ENCODE measurements around the gene TRAF4. TPM values are rescaled to one million over a fixed set of nuclear protein-coding genes. Genes with fewer than 3 reads are reported as not detected.

Gene TRAF4
- polyA plus RNA-seq, 1 donor from 2014 or later = 139 TPM

- peak overlapping the region; percentile 39 for H3K4me3 ChIP-seq (ENCODE audit: low read length)
- peaks cover 4% of the 10 kb centered on the region for H3F3A ChIP-seq (ENCODE audit: insufficient read depth, low read length, poor library complexity, severe bottlenecking)
- H2AFZ ChIP-seq (ENCODE audit: low read depth, low read length) = no peak overlapping the region
- no peaks in the 10 kb centered on the region for H3K9me3 ChIP-seq (ENCODE audit: low read length)
- H3K79me2 ChIP-seq (replicated peaks; ENCODE audit: insufficient read depth, low read length) = peaks cover 28% of the 10 kb centered on the region
- no peaks in the 10 kb centered on the region for H3K27me3 ChIP-seq (ENCODE audit: insufficient read depth, low read depth, low read length)
- no peaks in the 10 kb centered on the region for H3K9me2 ChIP-seq (ENCODE audit: insufficient read depth, low read length)
- H4K20me1 ChIP-seq (ENCODE audit: insufficient read depth) = peaks cover 28% of the 10 kb centered on the region
- peaks cover 22% of the 10 kb centered on the region for H3K36me3 ChIP-seq (ENCODE audit: insufficient read depth, low read length)
- peak overlapping the region; percentile 56 for H3K9ac ChIP-seq (ENCODE audit: low read length)
- TF ChIP-seq REST (IDR thresholded peaks at IDR 0.05; ENCODE audit: borderline replicate concordance) = no peak
- TF ChIP-seq EP300 (conservative IDR thresholded peaks at IDR 0.05; ENCODE audit: poor library complexity, severe bottlenecking) = peak; percentile 26
- peak; percentile 75 for TF ChIP-seq POLR2AphosphoS5 (IDR thresholded peaks at IDR 0.05)
- peak; percentile 75 for TF ChIP-seq RAD21 (conservative IDR thresholded peaks at IDR 0.05)
- no peak for TF ChIP-seq TAF1 (IDR thresholded peaks at IDR 0.05; ENCODE audit: low read depth)
- peak; percentile 100 for TF ChIP-seq CTCF (IDR thresholded peaks at IDR 0.05; ENCODE audit: poor library complexity, severe bottlenecking)
- TF ChIP-seq SMC3 (conservative IDR thresholded peaks at IDR 0.05; ENCODE audit: poor library complexity) = peak; percentile 89
- peak; percentile 18 for TF ChIP-seq MXI1 (conservative IDR thresholded peaks at IDR 0.05; ENCODE audit: poor library complexity, severe bottlenecking)
- peak overlapping the region; percentile 59 for H3K27ac ChIP-seq (ENCODE audit: low read length)
- no peak overlapping the region for H3K4me2 ChIP-seq (ENCODE audit: low read length)
These were observed 6.6 kb downstream of the TRAF4 start for GRCh38 chr17:28750178-28751047.

- no peak overlapping the region for H3K9ac ChIP-seq (ENCODE audit: low read length)
- H3K27ac ChIP-seq (ENCODE audit: low read length) = no peak overlapping the region
- H3K27me3 ChIP-seq (ENCODE audit: insufficient read depth, low read depth, low read length) = no peaks in the 10 kb centered on the region
- no peak for TF ChIP-seq TAF1 (IDR thresholded peaks at IDR 0.05; ENCODE audit: low read depth)
- TF ChIP-seq POLR2AphosphoS5 (IDR thresholded peaks at IDR 0.05) = peak; percentile 35
- H4K20me1 ChIP-seq (ENCODE audit: insufficient read depth) = peaks cover 16% of the 10 kb centered on the region
- H3K79me2 ChIP-seq (replicated peaks; ENCODE audit: insufficient read depth, low read length) = peaks cover 15% of the 10 kb centered on the region
- no peaks in the 10 kb centered on the region for H3K9me3 ChIP-seq (ENCODE audit: low read length)
- no peaks in the 10 kb centered on the region for H3F3A ChIP-seq (ENCODE audit: insufficient read depth, low read length, poor library complexity, severe bottlenecking)
- no peak overlapping the region for H3K4me3 ChIP-seq (ENCODE audit: low read length)
- peaks cover 21% of the 10 kb centered on the region for H3K36me3 ChIP-seq (ENCODE audit: insufficient read depth, low read length)
- no peak overlapping the region for H2AFZ ChIP-seq (ENCODE audit: low read depth, low read length)
- H3K9me2 ChIP-seq (ENCODE audit: insufficient read depth, low read length) = no peaks in the 10 kb centered on the region
- H3K4me2 ChIP-seq (ENCODE audit: low read length) = no peak overlapping the region
These were observed 8.0 kb downstream of the TRAF4 start for GRCh38 chr17:28751600-28752366.

All from neural cell (in vitro differentiated cells).